OCI-LY1 (cell line): Measurements from ENCODE around the gene DIDO1.

ENCODE experiments used
- EZH2 ChIP-seq: fragments of 200-600 bp; sonication (generic), shearing (Covaris generic); IDR thresholded peaks from 2 replicates; pipeline ENCODE4 v1.8.0; 2017; ENCODE audit warnings: borderline replicate concordance, mixed run types, mild to moderate bottlenecking, antibody characterized with exemption, low read length, moderate library complexity, mixed read lengths
- TF ChIP-seq, protein P1 (sequence below): fragments of 200-600 bp; sonication (generic), shearing (Covaris generic); IDR thresholded peaks from 2 replicates; pipeline ENCODE4 v1.5.1; 2017; ENCODE audit warnings: mild to moderate bottlenecking, antibody characterized with exemption, low read length, moderate library complexity, mixed read lengths

DNA sequence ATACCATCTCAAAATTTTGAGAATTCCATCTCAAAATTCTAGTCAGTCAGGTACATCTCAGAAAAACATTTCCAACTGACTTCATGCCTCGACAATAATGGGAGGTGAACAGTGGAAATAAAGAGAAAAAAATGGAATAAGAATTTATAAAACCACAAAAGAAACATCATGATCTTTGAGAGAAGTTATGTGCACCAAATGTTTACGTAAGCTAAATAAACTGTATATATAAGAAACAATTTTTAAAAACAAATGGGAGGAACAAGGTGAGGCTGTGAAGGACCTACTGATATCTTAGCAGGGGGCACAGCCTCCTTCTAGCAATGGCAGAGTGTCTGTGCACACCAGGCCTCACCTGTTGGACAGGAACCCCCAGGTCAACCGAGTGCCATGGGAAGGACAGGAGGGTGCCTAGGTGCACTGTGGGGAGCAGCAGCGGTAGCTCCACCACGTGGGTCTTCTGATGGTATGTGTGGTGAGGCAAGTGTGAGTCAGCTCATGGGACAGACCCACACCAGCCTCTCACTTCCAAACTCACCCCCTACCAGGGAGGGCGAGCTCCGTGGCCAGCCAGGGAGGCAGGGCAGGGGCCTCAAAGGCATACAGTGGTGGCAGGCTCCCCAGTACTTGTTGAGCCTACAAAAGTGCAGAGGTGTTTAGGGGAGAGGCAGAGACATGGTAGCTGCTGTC lies 23.2 kb downstream of the DIDO1 start:
- TF ChIP-seq, protein P1, sequence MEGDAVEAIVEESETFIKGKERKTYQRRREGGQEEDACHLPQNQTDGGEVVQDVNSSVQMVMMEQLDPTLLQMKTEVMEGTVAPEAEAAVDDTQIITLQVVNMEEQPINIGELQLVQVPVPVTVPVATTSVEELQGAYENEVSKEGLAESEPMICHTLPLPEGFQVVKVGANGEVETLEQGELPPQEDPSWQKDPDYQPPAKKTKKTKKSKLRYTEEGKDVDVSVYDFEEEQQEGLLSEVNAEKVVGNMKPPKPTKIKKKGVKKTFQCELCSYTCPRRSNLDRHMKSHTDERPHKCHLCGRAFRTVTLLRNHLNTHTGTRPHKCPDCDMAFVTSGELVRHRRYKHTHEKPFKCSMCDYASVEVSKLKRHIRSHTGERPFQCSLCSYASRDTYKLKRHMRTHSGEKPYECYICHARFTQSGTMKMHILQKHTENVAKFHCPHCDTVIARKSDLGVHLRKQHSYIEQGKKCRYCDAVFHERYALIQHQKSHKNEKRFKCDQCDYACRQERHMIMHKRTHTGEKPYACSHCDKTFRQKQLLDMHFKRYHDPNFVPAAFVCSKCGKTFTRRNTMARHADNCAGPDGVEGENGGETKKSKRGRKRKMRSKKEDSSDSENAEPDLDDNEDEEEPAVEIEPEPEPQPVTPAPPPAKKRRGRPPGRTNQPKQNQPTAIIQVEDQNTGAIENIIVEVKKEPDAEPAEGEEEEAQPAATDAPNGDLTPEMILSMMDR, result no peak
- no peak for TF ChIP-seq EZH2
